Brain pericyte (primary cell): Measurements from ENCODE around the gene CCDC201.

Experiments used
- DNase-seq: peaks from one replicate; pipeline ENCODE4 v3.0.0-alpha.2; 2012; ENCODE audit warnings: low read depth, low spot score

The CCDC201 gene

GRCh38 chr7:45873035-45873354 is at the start of gene CCDC201:
CCDC201 (minus strand) TSS chr7:45873082; CDS start chr7:45873007, 75 bp downstream.
- no peak for DNase-seq

- DNase-seq, result no peak
These were observed 49.0 kb upstream of the CCDC201 start for GRCh38 chr7:45921699-45922519.

- no peak for DNase-seq
These were observed 48.5 kb upstream of the CCDC201 start for GRCh38 chr7:45921381-45921698.

GRCh38 chr7:45920502-45921380 is 47.9 kb upstream of the CCDC201 start, which contains the start of gene IGFBP3:
IGFBP3 (minus strand) TSS chr7:45921272; CDS start chr7:45921140, 132 bp downstream.
- no peak for DNase-seq

GRCh38 chr7:45919993-45920459 is 47.1 kb upstream of the CCDC201 start:
- no peak for DNase-seq

- DNase-seq, result no peak
These were observed 46.4 kb upstream of the CCDC201 start for GRCh38 chr7:45919231-45919784.

- DNase-seq, result no peak
These were observed 45.7 kb upstream of the CCDC201 start for GRCh38 chr7:45918556-45918955.

- no peak for DNase-seq
These were observed 44.8 kb upstream of the CCDC201 start for GRCh38 chr7:45917658-45918057.

GRCh38 chr7:45917064-45917463 is 44.2 kb upstream of the CCDC201 start:
- DNase-seq, result no peak

GRCh38 chr7:45915606-45916005 is 42.7 kb upstream of the CCDC201 start:
- no peak for DNase-seq

- DNase-seq, result no peak
These were observed 42.0 kb upstream of the CCDC201 start for GRCh38 chr7:45914911-45915310.

GRCh38 chr7:45912972-45913371 is 40.1 kb upstream of the CCDC201 start:
- no peak for DNase-seq

GRCh38 chr7:45911311-45911710 is 38.4 kb upstream of the CCDC201 start:
- DNase-seq, result no peak

- DNase-seq, result no peak
These were observed 38.0 kb upstream of the CCDC201 start for GRCh38 chr7:45910855-45911254.

GRCh38 chr7:45909561-45909960 is 36.7 kb upstream of the CCDC201 start:
- no peak for DNase-seq

GRCh38 chr7:45902820-45903219 is 29.9 kb upstream of the CCDC201 start:
- DNase-seq, result no peak

GRCh38 chr7:45901566-45901965 is 28.7 kb upstream of the CCDC201 start:
- no peak for DNase-seq

GRCh38 chr7:45898222-45898621 is 25.3 kb upstream of the CCDC201 start:
- no peak for DNase-seq

- no peak for DNase-seq
These were observed 24.3 kb upstream of the CCDC201 start for GRCh38 chr7:45897042-45897690.

- DNase-seq, result no peak
These were observed 21.8 kb upstream of the CCDC201 start for GRCh38 chr7:45894665-45895062.

GRCh38 chr7:45893996-45894664 is 21.2 kb upstream of the CCDC201 start:
- DNase-seq, result no peak
